Activated CD4-positive, alpha-beta T cell treated with anti-CD3 and anti-CD28 coated beads, Interleukin-10, Interleukin-2, amounts not matched to agents 100 ng/mL and 50 ng/mL, durations not matched to agents 16 hours and 8 hours (primary cell): Measurements from ENCODE around the gene SLC27A4.
A peak's percentile ranks its signal among the peaks of the same experiment; 100 is the strongest.

Experiments
- DNase-seq: peaks from one replicate; pipeline ENCODE4 v3.0.0-alpha.2; 2020

SLC27A4 gene

GRCh38 chr9:128339761-128340690, at the start of gene SLC27A4:
TSS of gene SLC27A4 (plus strand) at chr9:128340527. CDS start at chr9:128343133, 2,606 bp downstream.
- DNase-seq, result peak; percentile 91

- DNase-seq, result no peak
These were observed 48.3 kb upstream of the SLC27A4 start for GRCh38 chr9:128292009-128292408.

DNA sequence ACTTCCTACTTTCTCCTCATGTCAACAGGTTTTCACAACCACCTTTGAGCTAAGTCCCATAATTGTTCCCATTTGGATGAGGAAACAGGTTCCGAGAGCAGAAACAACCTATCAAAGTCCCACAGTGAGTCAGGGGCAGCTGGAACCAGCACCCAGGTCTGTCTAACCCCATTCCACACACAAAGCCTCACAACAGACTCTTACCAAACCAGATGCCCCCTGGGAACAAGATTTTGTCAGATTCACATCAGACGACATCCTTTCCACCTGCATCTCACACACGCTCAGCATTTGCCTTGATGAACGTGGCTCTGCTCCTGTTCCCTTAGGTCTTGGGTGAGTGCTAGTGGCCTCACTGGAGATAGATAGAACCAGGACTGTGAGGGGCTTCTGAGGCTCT, 47.2 kb upstream of the SLC27A4 start:
- no peak for DNase-seq

DNA sequence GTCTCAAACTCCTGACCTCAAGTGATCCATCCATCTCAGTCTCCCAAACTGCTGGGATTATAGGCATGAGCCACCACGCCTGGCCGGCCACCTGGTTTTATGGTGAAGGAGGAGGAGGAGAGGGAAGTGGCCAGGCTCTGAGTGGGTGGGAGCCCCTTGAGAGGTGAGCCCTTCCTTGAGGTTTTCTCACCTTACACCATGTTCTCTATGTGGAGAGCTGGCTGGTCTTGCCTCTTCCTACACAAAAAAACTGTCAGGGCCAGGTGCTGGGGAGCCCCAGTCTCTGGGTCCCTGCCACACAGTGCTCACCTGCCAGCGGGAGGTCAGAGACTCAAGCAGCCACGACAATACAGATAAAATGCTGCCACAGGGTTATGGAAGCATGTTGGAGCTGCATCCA, 46.2 kb upstream of the SLC27A4 start:
- DNase-seq, result no peak

GRCh38 chr9:128296340-128297220, 43.7 kb upstream of the SLC27A4 start:
- no peak for DNase-seq

DNA sequence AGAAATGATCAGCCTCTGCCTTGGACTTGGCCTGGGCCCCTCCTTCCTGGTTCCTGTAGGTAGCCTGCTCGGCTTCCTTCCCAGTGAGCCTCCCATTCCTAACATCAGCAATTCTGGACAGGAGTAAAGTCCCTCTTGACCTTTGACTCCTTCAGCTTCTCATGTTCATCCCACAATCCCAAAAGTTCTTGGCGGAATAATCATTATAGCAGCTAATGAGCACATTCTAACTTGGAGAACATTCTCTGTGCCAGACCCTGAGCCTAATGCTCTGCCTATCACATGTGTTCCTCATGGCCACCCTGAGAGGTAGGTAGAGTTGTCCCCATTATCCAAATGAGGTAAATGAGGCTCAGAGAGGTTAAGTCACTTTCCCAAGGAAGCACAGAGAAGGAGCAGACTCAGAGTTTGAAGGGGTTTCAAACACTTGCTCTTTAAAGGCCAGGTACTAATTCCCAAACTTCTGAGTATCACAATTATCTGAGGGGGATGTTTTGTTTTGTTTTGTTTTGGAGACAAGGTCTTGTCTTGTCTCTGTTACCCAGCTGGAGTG, 43.0 kb upstream of the SLC27A4 start:
- no peak for DNase-seq

DNA sequence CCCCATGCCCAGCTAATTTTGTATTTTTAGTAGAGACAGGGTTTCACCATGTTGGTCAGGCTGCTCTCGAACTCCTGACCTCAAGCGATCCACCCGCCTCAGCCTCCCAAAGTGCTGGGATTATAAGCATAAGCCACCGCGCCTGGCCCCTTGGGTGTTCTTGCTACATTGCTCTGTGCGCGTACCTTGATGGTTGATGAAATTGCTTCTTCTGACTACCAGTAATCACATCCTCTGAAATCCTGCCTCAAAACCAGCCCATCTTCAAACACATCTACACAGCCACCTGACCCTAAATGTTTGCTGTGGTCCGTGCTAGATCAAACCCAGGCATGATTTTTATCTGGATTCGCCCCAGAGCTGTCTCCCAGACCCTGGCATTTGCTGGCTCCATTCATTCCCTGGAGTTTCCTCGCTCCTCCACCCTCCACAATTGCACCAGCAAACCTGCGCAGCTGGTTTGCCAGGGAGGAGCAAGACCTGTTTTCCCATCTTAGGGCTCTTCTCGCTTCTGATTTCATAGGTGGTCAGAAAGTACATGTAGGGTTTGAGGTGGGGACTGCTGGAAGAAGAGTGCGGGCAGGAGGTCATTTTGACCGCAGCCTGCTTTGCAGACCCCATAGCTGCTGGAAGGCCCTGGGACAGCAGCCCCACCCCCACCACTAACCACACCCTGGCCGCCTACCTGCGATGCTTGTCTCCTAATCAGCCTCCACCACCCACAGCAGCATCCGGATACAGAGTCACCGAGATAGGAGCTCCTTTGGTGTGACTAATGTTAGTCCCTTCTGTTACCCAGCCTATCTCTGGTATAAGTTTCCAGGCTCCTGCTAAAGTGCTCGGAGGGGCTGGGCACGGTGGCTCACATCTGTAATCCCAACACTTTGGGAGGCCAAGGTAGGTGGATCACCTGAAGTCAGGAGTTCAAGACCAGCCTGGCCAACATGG, 41.5 kb upstream of the SLC27A4 start:
- DNase-seq, result no peak

DNA sequence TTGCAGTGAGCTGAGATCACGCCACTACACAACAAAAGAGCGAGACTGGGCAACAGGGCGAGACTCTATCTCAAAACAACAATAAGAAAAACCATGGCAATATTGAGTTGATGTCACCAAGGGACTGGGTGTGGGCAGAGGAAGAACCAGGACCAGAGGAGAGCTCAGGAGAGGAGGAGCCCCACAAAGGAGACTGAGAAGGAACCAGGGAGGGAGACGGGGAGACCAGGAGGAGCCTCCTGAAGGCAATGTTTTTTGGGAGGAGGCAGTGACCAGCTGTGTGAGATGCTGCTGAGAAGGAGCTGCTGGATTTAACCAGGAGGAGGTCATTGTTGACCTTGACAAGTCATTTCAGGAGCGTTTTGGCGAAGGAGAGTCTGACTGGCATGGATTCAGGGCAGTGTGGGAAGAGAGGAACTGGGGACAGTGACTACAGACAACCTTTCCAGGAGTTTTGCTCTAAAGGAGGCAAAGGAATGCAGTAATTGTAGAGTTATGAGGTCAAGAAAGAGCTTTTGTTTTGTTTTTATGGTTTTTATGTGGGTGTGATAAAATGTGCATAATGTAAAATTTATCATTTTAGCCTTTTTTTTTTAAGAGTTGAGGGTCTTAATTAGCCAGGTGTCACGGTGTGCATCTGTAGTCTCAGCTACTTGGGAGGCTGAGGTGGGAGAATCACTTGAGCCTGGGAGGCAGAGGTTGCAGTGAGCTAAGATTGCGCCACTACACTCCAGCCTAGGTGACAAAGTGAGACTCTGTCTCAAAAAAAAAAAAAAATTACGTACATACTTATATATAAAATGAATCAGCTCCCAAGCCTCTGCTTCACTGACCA, 36.0 kb upstream of the SLC27A4 start:
- DNase-seq, result no peak

DNA sequence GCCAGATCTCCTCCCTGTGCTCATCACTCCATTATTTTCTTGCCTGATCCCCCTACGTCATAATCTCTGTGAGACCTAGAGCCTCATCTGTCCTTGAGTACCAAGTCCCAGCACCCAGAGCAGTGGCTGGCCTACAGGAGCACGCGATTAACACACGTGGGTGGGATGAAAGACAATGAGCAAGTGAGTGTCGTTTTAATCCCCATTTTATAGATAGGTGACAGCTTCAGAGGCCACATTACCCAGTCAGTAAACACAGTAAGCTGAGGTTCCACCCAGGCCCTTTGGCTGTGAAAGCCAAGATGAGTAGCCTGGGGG, 35.4 kb upstream of the SLC27A4 start:
- DNase-seq, result no peak

DNA sequence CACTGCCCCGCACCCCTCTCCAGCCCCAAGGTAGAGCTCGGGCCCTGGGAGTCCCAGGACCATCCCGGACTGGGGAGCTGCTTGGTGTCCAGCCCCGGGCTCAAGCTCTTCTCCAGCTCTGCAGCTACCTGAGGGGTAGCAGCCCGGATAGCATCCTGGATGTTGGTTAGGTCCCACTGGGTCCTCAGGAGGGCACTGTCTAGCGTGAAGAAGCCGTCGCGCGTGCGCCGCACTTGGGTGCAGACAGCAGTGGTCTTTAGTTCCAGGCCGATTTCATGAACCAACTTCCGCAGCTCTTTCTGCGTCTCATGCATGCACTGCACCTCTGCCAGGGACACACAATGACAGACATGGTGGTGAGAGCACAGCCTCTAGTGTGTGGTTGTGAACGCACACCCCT, 30.8 kb upstream of the SLC27A4 start:
- no peak for DNase-seq

GRCh38 chr9:128310461-128310860, 29.9 kb upstream of the SLC27A4 start:
- DNase-seq, result no peak

DNA sequence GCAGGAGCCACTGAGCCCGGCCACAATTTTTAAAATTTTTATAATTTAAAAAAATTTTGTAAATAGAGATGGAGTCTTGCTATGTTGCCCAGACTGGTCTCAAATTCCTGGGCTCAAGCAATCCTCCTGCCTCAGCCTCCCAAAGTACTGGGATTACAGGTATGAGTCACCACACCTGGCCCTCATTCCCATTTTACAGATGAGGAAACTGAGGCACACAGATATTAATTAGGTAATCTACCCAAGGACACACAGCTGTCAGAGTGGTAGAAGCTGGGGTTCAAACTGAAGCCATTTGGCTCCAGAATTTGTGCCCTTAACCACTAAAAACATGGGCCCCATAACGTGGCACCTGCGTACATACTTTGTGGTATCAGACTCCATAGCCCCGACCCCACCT, 25.6 kb upstream of the SLC27A4 start:
- DNase-seq, result no peak

GRCh38 chr9:128316421-128316820, 23.9 kb upstream of the SLC27A4 start:
- DNase-seq, result no peak

GRCh38 chr9:128317629-128318028, 22.7 kb upstream of the SLC27A4 start:
- DNase-seq, result no peak

DNA sequence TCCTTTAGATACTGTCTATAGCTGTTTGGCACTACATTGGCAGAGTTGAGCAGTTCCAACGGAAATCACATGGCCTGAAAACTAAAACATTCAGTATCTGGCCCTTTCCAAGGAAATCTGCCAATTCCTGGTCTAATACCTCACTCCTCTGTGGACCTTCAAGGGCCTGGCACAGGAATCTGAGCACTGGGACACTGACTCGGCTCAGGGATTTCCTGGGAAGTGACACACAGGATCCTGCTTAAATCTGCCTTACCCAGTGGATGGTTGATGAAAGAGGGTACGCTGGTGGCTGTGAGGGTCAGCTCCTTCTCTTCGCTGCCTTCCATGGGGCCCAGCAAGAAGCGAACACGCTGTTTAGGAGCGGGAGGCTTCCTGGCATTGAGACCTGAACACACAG, 19.0 kb upstream of the SLC27A4 start:
- no peak for DNase-seq

DNA sequence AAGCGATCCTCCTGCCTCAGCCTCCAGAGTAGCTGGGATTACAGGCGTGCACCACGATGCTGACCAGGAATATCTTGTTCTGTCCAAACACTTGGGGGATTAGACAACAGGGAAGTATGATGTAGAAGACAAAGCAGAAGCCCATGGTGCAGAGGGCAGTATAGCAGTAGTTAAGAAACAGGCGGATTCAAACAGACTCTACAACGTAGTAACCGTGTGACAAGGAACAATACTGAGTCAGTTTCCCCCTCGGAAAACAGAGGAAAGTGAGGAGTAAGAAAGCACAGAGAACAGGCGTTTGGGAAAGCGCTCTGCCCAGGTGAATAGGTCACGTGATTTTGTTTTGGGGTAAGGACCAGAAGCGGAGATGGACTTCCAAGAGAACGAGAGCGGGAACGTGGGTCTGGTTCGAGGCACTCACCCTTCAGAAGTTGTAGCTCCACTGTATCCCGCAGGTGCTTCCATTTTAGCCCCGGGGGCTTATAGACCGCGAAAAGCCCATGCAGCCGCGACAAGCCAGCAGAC, 18.4 kb upstream of the SLC27A4 start:
- no peak for DNase-seq

DNA sequence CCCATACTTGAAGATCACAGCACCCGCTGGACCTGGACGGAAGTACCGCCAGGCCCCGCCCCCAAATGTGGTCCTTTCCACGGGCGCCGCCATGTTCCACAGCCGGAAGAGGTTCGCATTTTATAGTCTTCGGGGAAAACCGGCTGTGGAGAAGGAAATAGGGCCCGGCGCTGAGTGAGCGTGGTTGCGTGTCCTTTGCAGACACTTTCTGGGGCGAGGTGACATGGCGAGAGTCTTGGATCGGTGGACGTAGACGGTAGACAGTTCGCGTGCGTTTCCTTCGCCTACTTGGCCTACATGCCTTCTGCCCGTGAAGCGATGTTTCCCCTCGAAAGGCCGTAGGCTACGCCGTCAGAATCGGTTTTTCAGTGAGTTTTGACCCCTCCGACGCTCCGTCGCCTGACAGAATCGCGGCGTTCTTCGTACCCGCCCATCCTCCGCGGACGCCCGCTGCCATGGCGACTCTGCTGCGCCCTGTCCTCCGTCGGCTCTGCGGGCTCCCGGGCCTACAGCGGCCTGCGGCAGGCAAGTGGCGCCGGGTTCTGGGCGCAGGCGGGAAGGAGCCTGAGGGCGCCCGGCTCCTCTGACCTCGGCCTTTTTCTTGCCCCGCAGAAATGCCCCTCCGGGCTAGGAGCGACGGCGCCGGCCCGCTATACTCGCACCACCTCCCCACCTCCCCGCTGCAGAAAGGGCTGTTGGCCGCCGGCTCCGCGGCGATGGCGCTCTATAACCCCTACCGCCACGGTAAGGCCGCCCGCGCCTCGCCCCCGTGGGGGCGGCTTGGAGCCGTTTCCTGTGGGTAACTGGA, 17.7 kb upstream of the SLC27A4 start, which contains the start of the genes COQ4 and TRUB2:
TSS of gene COQ4 (plus strand) at position 436 of the 808 bp plus-strand sequence. CDS start at position 456, 20 bp downstream.
TSS of gene TRUB2 (minus strand) at position 44 of the 808 bp plus-strand sequence. CDS start at position 5, 39 bp downstream.
- peak; percentile 95 for DNase-seq

DNA sequence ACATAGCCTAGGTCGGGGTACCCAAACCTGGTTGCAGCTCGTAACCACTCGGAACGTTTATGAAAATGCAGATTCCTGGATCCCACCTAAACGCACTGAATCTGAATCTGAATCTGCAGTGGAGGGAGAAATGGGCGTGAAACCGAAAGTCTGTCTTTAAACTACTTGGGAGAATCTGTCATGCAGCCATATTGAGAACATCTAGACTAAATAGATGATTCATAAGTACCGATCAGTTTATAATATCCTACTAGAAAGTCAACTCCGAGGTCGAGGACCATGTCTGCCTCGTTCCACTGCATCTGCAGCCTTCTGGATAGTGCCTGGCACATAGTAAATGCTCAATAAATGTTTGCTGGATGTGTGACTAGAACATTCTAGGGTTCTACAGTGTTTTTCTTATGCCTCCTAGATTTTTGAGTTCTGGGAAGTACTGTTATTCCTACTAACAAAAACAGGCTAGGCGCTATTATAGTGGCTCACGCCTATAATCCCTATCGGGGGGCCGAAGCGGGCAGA, 17.1 kb upstream of the SLC27A4 start:
- DNase-seq, result no peak

DNA sequence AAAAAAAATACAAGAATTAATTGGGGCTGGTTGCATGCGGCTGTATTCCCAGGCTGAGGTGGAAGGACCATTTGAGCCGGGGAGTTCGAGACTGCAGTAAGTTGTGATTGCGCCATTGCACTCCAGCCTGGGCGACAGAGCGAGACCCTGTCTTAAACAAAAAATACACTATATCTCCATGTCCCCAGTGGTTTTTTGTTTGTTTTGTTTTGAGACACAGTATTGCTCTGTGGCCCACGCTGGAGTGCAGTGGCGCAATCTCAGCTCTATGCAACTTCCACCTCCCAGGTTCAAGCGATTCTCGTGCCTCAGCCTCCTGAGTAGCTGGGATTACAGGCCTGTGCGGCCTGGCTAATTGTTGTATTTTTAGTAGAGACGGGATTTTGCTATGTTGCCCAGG, 16.5 kb upstream of the SLC27A4 start:
- no peak for DNase-seq

- DNase-seq, result no peak
These were observed 15.9 kb upstream of the SLC27A4 start for GRCh38 chr9:128324401-128324800.
